HL-60 (cell line): ENCODE measurements around the gene ERP27.

ENCODE experiments used
- GABPA ChIP-seq: IDR thresholded peaks from 2 replicates; pipeline ENCODE4 v1.6.1; 2012; ENCODE audit warnings: low read depth
- TF ChIP-seq, protein P1 (sequence below): IDR thresholded peaks from one replicate; pipeline ENCODE4 v1.5.1; 2011; ENCODE audit warnings: low read length, control low read depth, inconsistent platforms; ENCODE audit not compliant: insufficient read depth

DNA sequence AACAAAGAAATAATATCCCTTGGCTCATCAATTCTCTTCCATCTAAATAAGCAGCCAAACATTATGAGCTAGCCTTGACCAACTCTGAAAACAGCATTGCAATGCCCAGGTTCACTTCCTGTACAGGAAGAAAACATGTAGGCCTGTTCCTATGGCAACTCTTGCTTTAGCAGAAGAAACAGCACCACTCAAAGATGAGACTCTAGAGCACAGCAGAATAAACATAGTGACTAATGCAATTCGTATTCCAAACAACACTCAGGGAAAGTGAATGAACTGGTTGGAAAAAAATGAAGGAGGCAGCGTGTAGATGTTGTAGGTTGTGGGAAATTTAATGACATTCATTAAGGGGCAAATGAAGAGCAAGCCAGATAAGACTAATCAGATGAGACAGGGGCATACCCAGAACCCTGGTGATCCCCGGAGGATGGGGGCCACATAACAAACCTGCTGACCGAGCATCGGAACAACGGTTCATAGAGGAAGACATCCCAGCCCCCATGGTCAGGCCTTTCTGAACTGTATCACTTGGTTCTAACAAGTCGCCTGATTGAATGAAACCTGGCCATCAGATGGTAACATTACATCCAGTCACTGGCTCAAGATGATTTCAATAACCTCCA lies 14.1 kb upstream of the ERP27 start:
- TF ChIP-seq, protein P1, sequence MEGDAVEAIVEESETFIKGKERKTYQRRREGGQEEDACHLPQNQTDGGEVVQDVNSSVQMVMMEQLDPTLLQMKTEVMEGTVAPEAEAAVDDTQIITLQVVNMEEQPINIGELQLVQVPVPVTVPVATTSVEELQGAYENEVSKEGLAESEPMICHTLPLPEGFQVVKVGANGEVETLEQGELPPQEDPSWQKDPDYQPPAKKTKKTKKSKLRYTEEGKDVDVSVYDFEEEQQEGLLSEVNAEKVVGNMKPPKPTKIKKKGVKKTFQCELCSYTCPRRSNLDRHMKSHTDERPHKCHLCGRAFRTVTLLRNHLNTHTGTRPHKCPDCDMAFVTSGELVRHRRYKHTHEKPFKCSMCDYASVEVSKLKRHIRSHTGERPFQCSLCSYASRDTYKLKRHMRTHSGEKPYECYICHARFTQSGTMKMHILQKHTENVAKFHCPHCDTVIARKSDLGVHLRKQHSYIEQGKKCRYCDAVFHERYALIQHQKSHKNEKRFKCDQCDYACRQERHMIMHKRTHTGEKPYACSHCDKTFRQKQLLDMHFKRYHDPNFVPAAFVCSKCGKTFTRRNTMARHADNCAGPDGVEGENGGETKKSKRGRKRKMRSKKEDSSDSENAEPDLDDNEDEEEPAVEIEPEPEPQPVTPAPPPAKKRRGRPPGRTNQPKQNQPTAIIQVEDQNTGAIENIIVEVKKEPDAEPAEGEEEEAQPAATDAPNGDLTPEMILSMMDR = no peak
- TF ChIP-seq GABPA = no peak
